RWPE2 (cell line): ENCODE results near the gene SFTPB.

Experiments
- ATAC-seq: fragments of 200-7000 bp; cut with Tn5 transposase; 3 replicates; pipeline ENCODE4 v1.9.1; 2021; ENCODE audit warnings: low read depth
- DNase-seq: peaks from one replicate; pipeline ENCODE4 v3.0.0-alpha.2; 2020; ENCODE audit warnings: low spot score
- H3K27ac ChIP-seq: fragments of 450-650 bp; 2 replicates; pipeline ENCODE4 v1.5.1; 2017; ENCODE audit warnings: mild to moderate bottlenecking; ENCODE audit not compliant: poor library complexity, severe bottlenecking
- H3K27me3 ChIP-seq: fragments of 250-450 bp; sonication (Bioruptor Pico); 2 replicates; pipeline ENCODE4 v1.5.1; 2021; ENCODE audit warnings: mild to moderate bottlenecking, moderate library complexity; ENCODE audit not compliant: insufficient read depth, poor library complexity, severe bottlenecking
- H3K36me3 ChIP-seq: fragments of 250-450 bp; sonication (Bioruptor Pico); 2 replicates; pipeline ENCODE4 v1.5.1; 2020; ENCODE audit warnings: low read depth, mild to moderate bottlenecking, moderate library complexity
- H3K4me1 ChIP-seq: fragments of 250-450 bp; sonication (Bioruptor Pico); 2 replicates; pipeline ENCODE4 v1.5.1; 2021; ENCODE audit warnings: mild to moderate bottlenecking, moderate library complexity; ENCODE audit not compliant: insufficient read depth, poor library complexity, severe bottlenecking
- H3K4me3 ChIP-seq: fragments of 250-450 bp; sonication (Bioruptor Pico); 2 replicates; pipeline ENCODE4 v1.5.1; 2021; ENCODE audit warnings: mild to moderate bottlenecking, moderate library complexity; ENCODE audit not compliant: severe bottlenecking
- H3K9me3 ChIP-seq: fragments of 250-450 bp; sonication (Bioruptor Pico); 2 replicates; pipeline ENCODE4 v1.5.1; 2021; ENCODE audit warnings: mild to moderate bottlenecking, moderate library complexity; ENCODE audit not compliant: severe bottlenecking
- CTCF ChIP-seq: fragments of 450-650 bp; IDR thresholded peaks from one replicate; pipeline ENCODE4 v1.5.1; 2017; ENCODE audit warnings: mild to moderate bottlenecking, moderate library complexity; ENCODE audit not compliant: poor library complexity, severe bottlenecking

The SFTPB gene

GRCh38 chr2:85698880-85699254 is 30.9 kb upstream of the SFTPB start:
- ATAC-seq = no peak
- Histone ChIP-seq H3K4me1 (peaks cover 18% of the 10 kb centered on the region), H3K27me3 (no peaks in the 10 kb centered on the region), H3K36me3 (no peaks in the 10 kb centered on the region), H3K27ac (no peak overlapping the region), H3K4me3 (no peak overlapping the region), H3K9me3 (no peaks in the 10 kb centered on the region)
- no peak for DNase-seq
- TF ChIP-seq CTCF = no peak

GRCh38 chr2:85698184-85698879 is 30.3 kb upstream of the SFTPB start:
- no peak overlapping the region for H3K4me3 ChIP-seq
- H3K27ac ChIP-seq = no peak overlapping the region
- no peak for DNase-seq
- no peaks in the 10 kb centered on the region for H3K36me3 ChIP-seq
- H3K27me3 ChIP-seq = no peaks in the 10 kb centered on the region
- H3K9me3 ChIP-seq = no peaks in the 10 kb centered on the region
- no peak for TF ChIP-seq CTCF
- no peak for ATAC-seq
- peaks cover 18% of the 10 kb centered on the region for H3K4me1 ChIP-seq

GRCh38 chr2:85697716-85698115 is 29.7 kb upstream of the SFTPB start:
- ATAC-seq (no peak), DNase-seq (no peak)
- no peaks in the 10 kb centered on the region for H3K27me3 ChIP-seq
- no peaks in the 10 kb centered on the region for H3K36me3 ChIP-seq
- H3K4me1 ChIP-seq = peaks cover 15% of the 10 kb centered on the region
- H3K9me3 ChIP-seq = no peaks in the 10 kb centered on the region
- no peak overlapping the region for H3K27ac ChIP-seq
- TF ChIP-seq CTCF = no peak
- H3K4me3 ChIP-seq = no peak overlapping the region

- H3K27ac ChIP-seq = no peak overlapping the region
- H3K4me3 ChIP-seq = no peak overlapping the region
- H3K36me3 ChIP-seq = no peaks in the 10 kb centered on the region
- no peaks in the 10 kb centered on the region for H3K9me3 ChIP-seq
- peaks cover 9% of the 10 kb centered on the region for H3K4me1 ChIP-seq
- H3K27me3 ChIP-seq = no peaks in the 10 kb centered on the region
- no peak for ATAC-seq
- no peak for DNase-seq
- no peak for TF ChIP-seq CTCF
Observed at GRCh38 chr2:85697096-85697495, 29.1 kb upstream of the SFTPB start.
